ENCODE measurements around the gene C22orf31.
"Not testable (repeated sequence)": the region's sequence is repeated elsewhere in the genome, so short reads cannot be mapped to it uniquely, and the experiment has no call there.

The C22orf31 gene

DNA sequence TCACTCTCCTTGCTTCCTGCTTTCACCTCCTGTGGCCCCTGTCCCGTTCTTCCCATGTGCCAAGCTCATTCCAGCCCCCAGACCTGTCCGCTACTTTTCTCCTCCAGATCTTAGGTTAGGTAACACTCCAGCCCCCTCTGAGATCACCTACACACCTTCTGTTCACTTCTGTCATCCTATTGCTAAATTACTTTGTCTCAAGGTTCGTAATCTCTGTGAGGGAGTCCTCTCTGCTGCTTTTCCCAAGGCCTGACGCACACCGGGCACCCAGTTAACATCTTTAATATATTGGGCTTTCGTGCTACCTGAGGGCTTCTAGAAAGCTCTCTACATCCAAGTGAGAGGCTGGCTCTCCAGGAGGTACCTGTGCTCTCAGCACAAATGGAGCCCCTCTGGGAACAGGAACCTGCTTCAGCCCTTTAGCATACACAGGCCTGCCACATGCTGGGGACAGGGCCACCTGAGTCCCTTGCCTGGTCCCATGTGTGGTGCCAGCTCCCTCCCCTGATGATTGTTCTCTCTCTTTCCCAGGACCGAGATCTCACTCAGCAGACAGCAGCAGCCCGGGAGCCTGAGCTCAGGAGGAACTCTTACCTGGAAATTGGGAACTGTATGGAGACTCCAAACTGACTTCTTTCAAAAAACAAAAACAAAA lies 8.5 kb downstream of the C22orf31 start:
- DNase-seq, result no peak

DNA sequence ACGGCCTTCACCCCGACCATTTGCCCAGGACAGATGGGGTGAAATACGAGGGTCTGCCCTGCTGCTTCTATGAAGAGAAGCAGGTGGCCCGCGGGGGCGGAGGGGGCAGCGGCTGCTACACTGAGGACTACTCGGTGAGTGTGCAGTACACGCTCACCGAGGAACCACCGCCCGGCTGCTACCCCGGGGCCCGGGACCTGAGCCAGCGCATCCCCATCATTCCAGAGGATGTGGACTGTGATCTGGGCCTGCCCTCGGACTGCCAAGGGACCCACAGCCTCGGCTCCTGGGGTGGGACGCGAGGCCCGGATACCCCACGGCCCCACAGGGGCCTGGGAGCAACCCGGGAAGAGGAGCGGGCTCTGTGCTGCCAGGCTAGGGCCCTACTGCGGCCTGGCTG lies 11.2 kb downstream of the C22orf31 start:
- DNase-seq, result no peak

DNA sequence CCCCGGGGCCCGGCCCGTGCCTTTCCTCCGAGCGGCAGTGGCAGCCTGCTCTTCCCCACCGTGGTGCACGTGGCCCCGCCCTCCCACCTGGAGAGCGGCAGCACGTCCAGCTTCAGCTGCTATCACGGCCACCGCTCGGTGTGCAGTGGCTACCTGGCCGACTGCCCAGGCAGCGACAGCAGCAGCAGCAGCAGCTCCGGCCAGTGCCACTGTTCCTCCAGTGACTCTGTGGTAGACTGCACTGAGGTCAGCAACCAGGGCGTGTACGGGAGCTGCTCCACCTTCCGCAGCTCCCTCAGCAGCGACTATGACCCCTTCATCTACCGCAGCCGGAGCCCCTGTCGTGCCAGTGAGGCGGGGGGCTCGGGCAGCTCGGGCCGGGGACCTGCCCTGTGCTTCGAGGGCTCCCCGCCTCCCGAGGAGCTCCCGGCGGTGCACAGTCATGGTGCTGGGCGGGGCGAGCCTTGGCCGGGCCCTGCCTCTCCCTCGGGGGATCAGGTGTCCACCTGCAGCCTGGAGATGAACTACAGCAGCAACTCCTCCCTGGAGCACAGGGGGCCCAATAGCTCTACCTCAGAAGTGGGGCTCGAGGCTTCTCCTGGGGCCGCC lies 11.9 kb downstream of the C22orf31 start:
- DNase-seq, result no peak

DNA sequence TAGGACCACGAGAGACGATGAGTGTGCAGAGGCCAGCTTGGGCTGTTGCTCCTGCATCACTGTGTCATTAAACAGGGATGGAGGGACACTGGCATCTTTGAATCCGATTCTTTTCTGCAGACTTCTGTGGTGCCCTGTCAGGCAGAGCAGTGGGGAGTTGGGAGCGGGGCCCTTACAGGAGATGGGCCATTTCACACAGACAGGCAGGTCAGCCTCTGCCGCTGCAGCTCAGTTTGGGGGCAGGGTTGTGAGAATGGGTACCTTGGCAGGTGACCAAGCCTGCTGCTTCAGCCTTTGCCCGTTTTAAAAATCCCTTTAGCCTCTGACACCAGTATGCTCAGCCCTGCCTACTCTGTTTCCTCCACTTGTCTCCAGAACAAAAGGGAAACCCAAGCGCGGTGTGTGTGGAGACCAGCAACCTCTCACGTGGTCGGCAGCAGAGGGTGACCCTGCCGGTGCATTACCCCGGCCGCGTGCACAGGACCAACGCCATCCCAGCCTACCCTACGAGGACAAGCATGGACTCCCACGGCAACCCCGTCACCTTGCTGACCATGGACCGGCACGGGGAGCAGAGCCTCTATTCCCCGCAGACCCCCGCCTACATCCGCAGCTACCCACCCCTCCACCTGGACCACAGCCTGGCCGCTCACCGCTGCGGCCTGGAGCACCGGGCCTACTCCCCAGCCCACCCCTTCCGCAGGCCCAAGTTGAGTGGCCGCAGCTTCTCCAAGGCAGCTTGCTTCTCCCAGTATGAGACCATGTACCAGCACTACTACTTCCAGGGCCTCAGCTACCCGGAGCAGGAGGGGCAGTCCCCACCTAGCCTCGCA lies 12.6 kb downstream of the C22orf31 start:
- DNase-seq, result no peak

DNA sequence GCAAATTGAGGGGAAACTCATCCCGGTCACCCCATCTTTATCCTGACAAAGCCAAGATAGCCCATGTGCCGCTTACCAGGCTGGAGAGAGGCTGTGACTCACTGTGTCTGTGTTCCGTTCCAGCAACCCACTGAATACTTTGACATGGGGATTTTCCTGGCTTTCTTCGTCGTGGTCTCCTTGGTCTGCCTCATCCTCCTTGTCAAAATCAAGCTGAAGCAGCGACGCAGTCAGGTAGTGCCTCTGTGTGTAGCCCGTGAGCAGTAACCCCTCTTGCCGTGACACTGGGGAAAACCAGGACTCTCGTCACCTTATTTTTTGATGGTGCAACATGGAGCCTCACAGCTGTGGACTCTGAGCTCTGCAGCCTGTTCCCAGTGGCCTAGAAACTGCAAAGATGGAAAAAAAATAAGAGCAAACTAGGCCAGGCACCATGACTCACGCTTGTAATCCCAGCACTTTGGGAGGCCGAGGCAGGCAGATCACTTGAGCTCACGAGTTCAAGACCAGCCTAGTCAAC lies 16.9 kb downstream of the C22orf31 start:
- no peak for DNase-seq

DNA sequence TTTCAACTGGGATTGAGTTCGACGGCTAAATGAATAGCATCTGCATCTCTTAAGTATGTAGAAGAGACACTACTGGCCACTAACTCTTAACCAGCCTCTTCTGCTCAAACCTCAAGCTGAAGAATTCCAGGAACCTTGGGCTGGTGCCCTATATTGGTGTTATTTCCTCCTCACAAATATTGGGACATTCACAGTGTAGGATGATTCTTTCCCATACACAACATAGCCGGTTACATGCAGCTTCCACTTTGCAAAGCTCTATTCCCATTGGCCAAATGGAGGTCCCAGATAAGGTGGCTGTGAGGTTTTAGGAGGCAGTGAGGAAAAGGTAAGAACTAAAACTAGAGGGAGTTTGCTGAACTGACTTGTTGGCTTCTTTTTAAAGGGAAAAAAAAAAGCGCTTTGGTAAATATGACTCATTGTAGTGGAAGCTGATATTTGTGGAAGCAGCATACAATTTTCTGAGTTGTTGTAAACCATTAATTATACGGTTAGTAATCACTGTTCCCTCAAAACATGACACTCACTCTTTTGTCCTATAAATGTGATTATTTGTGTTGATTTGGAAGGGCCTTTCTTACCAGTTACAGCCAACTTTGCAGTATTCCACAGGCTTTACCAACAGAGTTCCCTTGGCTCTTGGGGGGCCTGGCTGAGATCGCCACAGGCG lies 17.6 kb downstream of the C22orf31 start:
- no peak for DNase-seq

DNA sequence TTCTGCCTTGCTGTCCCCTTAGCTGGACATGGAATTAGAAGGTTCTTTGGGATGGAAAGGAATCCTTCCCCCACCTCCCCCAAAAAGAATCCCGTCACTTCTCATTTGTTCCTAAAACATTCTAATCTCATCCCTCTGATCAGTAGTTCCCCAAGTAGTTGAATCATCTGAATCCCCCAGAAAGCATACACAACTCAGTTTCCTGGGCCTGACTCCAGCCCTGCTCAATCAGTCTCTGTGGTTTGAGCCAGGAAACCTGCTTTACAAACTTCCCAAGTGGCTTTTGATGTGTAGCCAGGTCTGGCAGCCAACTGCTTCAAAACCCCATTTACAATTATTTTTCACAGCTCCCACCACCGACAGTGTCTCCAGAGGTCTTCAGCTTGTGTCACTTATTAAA lies 20.2 kb downstream of the C22orf31 start:
- no peak for DNase-seq

DNA sequence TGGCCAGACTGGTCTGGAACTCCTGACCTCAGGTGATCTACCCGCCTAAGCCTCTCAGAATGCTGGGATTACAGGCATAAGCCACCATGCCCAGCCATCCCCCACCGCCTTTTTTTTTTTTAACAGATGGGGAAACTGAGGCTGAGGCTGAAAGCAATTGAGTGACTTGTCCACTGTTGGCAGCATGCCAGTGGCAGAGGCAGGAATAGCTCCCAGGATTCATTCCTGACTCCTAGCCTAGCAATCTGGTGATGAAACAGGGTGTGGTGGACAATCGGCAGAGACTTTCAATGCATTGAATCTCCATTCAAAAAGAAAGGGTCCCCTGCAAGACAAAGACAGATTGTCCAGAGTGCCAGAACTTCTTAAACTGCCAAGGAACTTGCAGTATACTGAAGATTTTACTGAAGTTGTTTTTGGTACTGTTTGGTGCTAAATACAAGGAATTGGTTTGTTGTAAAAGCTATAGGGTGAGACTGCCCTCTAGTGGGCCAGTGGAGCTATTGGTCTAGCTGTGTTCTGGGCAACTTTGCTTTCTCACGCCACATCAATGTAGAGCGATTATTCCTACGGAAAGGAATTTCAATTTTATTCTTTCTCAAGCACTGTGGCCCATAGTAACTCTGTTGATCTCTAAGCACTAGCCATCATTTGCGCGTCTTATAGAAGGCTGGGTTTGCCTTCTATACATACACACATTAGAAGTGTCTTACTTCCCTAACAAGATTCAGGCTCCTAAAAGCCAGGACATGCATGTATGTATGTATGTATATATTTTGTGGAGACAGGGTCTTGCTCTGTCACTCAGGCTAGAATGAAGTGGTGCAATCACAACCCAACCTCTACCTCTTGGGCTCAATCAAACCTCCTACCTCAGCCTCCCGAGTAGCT lies 21.0 kb downstream of the C22orf31 start:
- DNase-seq, result no peak

DNA sequence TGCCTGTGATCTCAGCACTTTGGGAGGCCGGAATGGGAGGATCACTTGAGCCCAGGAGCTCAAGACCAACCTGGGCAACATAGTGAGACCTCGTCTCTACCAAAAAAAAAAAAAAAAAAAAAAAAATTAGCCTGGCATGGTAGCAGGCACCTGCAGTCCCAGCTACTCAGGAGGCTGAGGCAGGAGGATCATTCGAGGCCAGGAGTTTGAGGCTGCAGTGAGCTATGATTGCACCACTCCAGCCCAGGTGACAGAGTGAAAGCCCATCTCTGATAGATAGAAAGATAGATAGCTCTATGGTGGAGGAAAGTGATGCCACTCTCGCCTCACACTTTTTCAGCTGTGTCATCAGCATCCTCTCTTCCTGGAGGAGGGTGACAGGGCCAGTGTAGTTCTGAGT lies 21.9 kb downstream of the C22orf31 start:
- not testable (repeated sequence) for DNase-seq

DNA sequence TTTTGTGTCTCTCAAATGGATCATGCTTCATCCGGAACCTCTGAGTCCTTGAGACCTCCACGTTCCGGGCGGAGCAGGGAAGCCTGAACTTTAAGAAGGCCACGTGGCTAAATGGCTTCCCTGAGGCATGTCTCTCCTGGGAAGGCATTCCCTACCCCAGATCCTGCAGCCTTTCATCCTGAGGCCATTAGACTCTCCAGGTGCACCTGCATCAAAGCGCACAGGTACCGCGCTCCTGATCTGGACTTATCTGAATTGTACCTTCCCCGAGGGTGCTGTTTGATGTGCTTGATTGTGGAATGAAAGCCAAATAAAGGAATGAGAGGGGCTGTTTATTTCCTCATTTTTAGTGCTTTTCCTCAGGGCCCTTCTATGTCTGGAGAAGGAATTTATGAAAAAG lies 22.5 kb downstream of the C22orf31 start:
- DNase-seq, result no peak

DNA sequence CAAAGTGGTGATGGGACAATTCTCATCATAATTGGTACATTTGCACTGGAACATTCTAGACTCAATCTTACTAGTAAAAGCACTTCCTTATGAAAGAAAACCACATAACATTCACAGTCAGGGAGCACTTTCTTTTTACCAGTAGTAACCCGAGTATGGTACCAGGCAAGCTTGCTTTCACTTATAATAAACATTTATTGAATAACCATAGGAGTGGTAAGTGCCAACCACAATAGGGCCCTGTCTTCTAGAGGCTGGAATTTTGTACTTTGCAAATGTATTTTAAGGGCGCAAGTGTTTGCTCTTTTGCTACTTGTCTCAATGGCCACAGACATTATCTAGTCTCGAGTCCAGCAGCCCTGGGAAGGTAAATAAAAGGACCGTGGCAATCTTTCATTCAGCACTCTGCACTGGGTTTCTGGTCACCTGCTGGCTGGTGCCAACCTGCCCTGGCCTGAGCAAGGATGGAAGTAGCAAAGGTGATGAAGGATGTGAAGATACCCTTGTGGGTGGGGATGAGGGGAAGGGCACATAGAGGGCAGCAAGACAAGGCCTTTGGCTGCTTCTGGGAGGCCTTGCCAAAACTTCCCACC lies 24.2 kb downstream of the C22orf31 start:
- DNase-seq, result no peak

DNA sequence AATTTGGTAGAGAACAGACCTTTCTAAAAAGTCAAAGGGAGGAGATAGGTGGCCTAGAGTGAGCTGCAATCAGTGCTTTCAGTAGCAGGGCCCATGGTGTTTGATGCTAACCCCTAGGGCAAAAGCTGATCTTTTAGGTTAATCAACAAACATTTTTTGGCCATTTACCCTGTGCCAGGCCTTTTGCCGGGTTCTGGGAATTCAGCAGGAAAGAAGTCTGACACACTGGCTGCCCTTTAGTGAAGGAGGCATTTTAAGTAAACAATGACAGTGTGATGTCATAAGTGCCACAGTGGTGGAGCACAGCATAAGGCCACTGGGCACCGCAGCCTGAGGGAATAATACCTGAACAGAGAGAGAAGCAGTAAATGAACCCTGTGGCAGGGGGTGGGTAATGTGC lies 29.0 kb downstream of the C22orf31 start:
- no peak for DNase-seq

DNA sequence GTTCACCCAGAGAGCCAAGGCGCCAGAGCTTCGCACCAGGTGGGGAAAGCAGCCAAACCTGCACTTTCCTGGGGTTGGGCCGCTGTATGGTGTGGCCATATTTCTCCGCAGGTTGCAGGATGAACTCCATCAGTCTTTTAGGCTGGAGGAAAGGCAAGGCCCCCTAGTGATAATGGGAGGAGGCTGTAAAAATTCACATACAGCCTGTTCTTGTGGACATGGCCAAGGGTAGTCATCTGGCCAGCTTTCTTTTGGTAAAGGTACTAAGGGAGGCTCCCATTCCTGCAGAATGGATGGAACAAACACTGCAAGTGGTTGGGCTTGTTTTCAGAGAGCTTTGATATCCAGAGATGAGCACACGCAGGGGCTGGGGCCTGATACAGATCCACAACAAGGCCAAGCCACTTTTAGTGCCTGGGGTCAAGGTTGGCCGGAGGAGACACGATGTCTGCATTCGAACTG lies 29.6 kb downstream of the C22orf31 start:
- DNase-seq, result no peak

DNA sequence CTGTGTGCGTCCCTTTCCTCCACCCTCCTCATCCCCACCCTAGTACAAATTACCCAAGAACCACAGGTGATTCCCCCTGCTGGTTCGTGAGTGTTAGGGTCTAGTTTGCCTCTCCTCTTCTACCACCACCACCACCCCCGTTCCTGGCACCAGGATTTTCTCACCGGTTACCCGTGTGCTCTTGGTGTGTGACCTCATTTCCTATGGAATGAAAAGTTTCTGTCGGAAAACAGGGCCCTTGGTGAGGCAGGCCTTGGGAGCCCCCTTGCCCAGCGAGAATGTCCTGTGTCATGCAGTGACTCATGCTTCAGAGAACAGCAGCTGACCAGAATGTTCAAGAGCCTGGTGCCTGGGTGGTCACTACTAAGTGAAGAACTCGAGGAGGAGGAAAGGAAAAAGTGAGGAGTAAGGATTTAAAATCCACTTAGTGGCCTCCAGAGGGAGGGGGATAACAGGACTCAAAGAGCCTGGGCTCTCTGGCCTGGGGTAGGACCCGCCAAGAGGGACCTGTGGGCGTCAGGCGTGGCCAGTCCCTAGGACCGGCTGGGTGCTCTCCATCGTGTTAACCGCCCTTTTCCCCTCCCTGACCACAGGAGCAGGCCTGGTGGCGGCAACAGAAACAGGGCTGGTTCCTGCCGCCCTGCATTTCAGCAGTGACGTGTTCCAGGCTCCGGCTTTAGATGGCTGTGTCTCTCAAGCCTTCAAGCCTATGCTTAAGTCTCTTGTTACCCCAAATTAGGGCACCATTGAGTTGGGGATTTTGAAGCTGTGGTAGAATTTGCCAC lies 30.2 kb downstream of the C22orf31 start:
- DNase-seq, result no peak

DNA sequence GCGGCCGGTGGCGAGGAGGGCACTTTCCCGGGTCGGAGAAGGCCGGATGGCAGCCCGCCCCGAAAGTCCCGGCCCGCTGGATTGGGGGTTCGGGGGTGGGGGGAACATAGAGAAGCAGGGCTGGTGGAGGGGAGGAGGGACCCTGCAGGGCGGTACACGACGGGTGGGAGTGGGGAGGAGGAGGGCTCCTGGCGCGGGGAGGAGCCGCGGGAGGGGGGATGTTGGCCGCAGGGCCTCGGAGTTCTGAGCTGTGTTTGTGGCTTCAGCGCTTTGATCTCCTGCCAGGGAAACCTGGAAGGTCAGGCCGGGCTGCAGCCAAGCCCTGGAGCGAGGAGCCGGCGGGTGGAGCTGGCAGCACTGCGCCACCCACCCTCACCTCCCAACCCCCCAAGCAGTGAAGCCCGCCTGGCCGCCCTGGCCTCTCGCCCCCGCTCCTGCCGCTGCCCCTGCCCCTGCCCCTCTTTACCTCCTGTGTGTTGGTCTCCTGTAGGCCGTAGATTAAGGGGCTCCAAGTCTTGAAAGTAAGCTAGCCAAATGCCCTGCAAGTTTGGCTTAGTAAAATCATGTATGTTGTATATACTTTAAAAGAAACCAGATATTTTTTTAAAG lies 30.9 kb downstream of the C22orf31 start:
- DNase-seq, result peak; percentile 68

DNA sequence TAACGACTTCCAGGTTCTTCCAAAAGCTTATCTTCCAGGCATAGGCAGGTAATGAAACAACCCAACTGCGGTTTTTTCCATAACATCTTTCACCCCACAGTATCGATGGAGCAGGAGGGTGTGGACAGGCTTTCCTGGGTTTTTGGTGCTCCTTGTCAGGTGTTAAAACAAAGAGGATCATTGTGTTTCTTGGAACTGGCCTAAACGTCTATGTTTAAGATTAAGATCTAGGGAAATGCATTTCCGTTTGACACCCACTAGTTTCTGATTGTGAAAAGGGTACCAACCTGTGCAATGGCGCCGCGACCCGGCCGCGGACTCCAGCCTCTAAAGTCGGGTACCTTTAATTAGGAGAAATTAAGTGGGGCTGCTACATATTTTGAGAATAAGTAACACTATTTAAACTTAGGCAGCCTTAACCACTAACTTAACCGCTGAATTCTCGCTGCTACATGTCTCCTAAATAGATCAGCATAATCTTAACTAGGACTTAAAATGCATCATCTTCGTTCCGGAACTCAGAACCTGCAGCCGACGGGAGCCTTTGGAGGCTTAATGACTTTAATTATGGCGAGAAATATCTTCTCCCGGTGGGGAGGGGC lies 31.5 kb downstream of the C22orf31 start:
- no peak for DNase-seq

DNA sequence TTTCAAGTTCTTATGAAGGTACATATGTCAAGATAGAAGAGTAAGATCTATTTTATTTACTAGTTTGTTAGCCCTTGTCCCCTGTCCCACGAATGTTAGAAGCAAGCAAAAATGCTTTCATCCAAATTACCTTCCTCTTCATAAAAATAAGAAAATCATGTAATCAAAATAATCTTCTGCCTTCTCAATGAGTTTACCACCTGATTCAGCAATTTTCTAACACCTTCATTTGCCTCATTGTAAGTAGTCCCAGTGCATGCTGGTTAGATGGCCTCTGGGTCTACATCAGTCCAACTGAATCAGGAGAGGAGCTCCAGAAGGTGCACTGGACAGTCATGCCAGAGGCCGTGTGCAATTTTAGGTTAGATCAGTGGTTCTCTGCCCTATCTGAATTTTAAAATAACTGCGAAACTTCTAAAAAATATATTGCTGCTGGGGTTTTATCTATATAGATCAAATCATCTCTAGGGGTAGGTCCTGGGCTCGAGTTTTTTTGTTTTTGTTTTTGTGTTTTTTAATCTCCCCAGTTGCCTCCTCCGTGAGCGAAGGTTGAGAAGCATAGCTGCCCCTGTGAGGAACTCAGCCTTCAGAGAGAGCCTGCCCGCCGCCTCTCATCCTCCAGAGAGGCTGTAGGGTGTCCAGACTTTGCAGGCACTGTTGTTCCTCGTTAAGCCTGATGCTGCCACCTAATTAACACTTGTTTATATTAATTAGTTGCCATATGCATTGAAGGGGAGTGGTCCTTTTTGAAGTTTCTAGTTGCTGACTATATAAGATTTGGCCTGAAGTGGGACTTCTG lies 32.2 kb downstream of the C22orf31 start:
- no peak for DNase-seq

DNA sequence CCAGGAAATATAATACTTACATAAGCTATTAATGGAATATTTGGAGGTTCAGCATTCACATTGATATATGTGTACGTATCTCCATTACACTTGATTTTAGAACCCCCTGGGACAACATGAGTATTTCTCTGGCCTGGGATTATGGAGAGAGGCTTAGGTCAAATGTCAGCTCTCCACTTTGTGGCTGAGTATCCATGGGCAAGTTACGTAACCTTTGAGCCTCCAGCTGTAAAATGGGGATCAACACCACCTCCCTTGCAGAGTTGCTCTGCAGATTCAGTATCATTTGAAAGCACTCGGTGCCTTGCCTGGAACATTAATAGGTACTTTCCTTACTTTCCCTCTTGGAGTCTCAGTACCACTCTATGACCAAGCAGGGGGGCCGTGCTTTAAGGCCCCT lies 33.2 kb downstream of the C22orf31 start:
- DNase-seq, result no peak

DNA sequence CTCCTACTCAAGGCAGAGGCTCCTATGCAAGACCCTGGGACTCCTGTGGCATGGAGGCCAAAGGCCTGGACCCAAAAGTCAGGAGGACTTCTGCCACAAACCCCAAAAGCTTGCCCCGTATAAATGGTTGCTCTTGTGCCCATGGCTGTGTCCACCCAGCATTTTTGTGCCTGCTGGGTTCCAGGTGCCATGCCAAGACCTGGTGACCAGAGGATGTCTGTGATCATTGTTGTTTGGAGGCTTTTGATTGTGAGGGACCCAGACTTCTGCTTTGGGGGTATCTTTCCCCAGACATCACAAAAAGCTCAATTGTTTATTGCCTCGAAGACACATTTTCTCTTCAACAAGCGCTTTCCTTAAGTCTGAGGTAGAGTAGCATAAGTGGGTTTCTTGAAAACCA lies 35.1 kb downstream of the C22orf31 start:
- no peak for DNase-seq

All from cortex of kidney (tissue), 1 donor.